PC-9 (cell line): ENCODE results near the gene PALLD. TPM values are rescaled to one million over a fixed set of nuclear protein-coding genes. Genes with fewer than 3 reads are reported as not detected.
"Not testable (repeated sequence)": the region's sequence is repeated elsewhere in the genome, so short reads cannot be mapped to it uniquely, and the experiment has no call there.

ENCODE experiments used
- BruUV-seq: library from RNA; stranded (reverse); fragments of 400-500 nt; replicated peaks from 2 replicates; lab custom pipeline; 2021; lab: Mats Ljungman, UMichigan
- CTCF ChIA-PET: fragments of 300-600 bp; sonication (Branson Sonifier 250); formaldehyde crosslinking; loops from one replicate; lab custom pipeline; 2022; ENCODE audit warnings: antibody characterized with exemption; lab: Charles Lee
- POLR2A ChIA-PET: fragments of 300-600 bp; sonication (Branson Sonifier 250); formaldehyde crosslinking; loops from one replicate; lab custom pipeline; 2022; ENCODE audit warnings: antibody characterized with exemption; ENCODE audit not compliant: unreplicated experiment; lab: Charles Lee
- DNase-seq, 2 experiments: peaks; one replicate each; pipeline versions ENCODE4 v3.0.0 to v3.0.0-alpha.2; 2015 to 2022; ENCODE audit warnings: mixed read lengths in 1 of 2
- H2AFZ ChIP-seq: fragments of 200-600 bp; sonication (generic); 2 replicates; pipeline ENCODE4 v1.8.1; 2017; ENCODE audit warnings: antibody characterized with exemption
- H3F3A ChIP-seq: fragments of 200-600 bp; sonication (generic); 2 replicates; pipeline ENCODE4 v1.8.1; 2017; ENCODE audit warnings: antibody characterized with exemption, mild to moderate bottlenecking, low read depth; ENCODE audit not compliant: insufficient read depth
- H3K27ac ChIP-seq: fragments of 200-600 bp; sonication (generic); 2 replicates; pipeline ENCODE4 v1.6.1; 2016; ENCODE audit warnings: mixed run types
- H3K27me3 ChIP-seq: fragments of 200-600 bp; sonication (generic); 2 replicates; pipeline ENCODE4 v1.6.1; 2016; ENCODE audit warnings: low read depth, mixed run types; ENCODE audit not compliant: insufficient read depth
- H3K36me3 ChIP-seq: fragments of 200-600 bp; sonication (generic); 2 replicates; pipeline ENCODE4 v1.6.1; 2016; ENCODE audit warnings: low read depth, mixed run types
- H3K4me1 ChIP-seq: fragments of 200-600 bp; sonication (generic); replicated peaks from 2 replicates; pipeline ENCODE4 v1.6.1; 2016; ENCODE audit warnings: mixed run types; ENCODE audit not compliant: insufficient read depth
- H3K4me2 ChIP-seq: fragments of 200-600 bp; sonication (generic); 2 replicates; pipeline ENCODE4 v1.6.1; 2017; ENCODE audit warnings: mixed run types
- H3K4me3 ChIP-seq: fragments of 200-600 bp; sonication (generic); 2 replicates; pipeline ENCODE4 v1.6.1; 2016; ENCODE audit warnings: mixed run types
- H3K79me2 ChIP-seq: fragments of 200-600 bp; sonication (generic); 2 replicates; pipeline ENCODE4 v1.6.1; 2017; ENCODE audit warnings: low read depth, mixed run types
- H3K9me2 ChIP-seq: fragments of 200-600 bp; sonication (generic); 2 replicates; pipeline ENCODE4 v1.8.1; 2017; ENCODE audit warnings: mild to moderate bottlenecking; ENCODE audit not compliant: insufficient read depth
- H3K9me3 ChIP-seq: fragments of 200-600 bp; sonication (generic); 2 replicates; pipeline ENCODE4 v1.8.1; 2016; ENCODE audit warnings: low read depth; ENCODE audit not compliant: insufficient read depth
- H4K20me1 ChIP-seq: fragments of 200-600 bp; sonication (generic); 2 replicates; pipeline ENCODE4 v1.8.1; 2017; ENCODE audit not compliant: insufficient read depth
- CTCF ChIP-seq: fragments of 200-600 bp; sonication (generic); conservative IDR thresholded peaks from 2 replicates; pipeline ENCODE4 v1.6.1; 2017; ENCODE audit warnings: mixed run types, antibody characterized with exemption, mild to moderate bottlenecking, moderate library complexity
- EZH2 ChIP-seq: fragments of 200-600 bp; sonication (generic); IDR thresholded peaks from 2 replicates; pipeline ENCODE4 v1.8.0; 2017; ENCODE audit warnings: antibody characterized with exemption, low read depth
- intact Hi-C: fragments of 100-400 bp; cut with micrococcal nuclease; formaldehyde crosslinking; loops from one replicate; pipeline ENCODE4 v1.10.0; 2022; ENCODE audit not compliant: unreplicated experiment
- total RNA-seq: library from RNA; stranded (reverse); gene quantifications from 2 replicates; pipeline ENCODE4 v1.2.3, GENCODE V29; 2021

PALLD gene
- total RNA-seq, 1 experiment from 2014 or later = 156 TPM

GRCh38 chr4:168942985-168943384, 446.1 kb downstream of the PALLD start:
- Histone ChIP-seq H3F3A (no peaks in the 10 kb centered on the region), H3K4me1 (no peaks in the 10 kb centered on the region), H3K9me2 (no peaks in the 10 kb centered on the region), H3K27me3 (no peaks in the 10 kb centered on the region), H3K36me3 (no peaks in the 10 kb centered on the region), H3K4me3 (no peak overlapping the region), H3K9me3 (0 out of 2 replicates have a peak, but pooled peaks cover 2% of the 10 kb centered on the region), H2AFZ (no peak overlapping the region), H4K20me1 (no peaks in the 10 kb centered on the region), H3K4me2 (no peak overlapping the region), H3K79me2 (no peaks in the 10 kb centered on the region), H3K27ac (no peak overlapping the region)
- TF ChIP-seq CTCF (peak; percentile 54; the same call in 1 of the 2 replicates), EZH2 (no peak)
- BruUV-seq = no TSS peak
- intact Hi-C loops = no loop called here
- POLR2A ChIA-PET = no interaction called here
- CTCF ChIA-PET = no interaction called here
- no peak for DNase-seq

GRCh38 chr4:168945291-168945690, 448.4 kb downstream of the PALLD start:
- Histone ChIP-seq H3K36me3 (no peaks in the 10 kb centered on the region), H3K9me3 (no peaks in the 10 kb centered on the region)

GRCh38 chr4:168952821-168953246, 456.0 kb downstream of the PALLD start:
- H3K9me3 ChIP-seq, H3K79me2 ChIP-seq, BruUV-seq, intact Hi-C loops, H3K9me2 ChIP-seq, CTCF ChIA-PET, H4K20me1 ChIP-seq, H3F3A ChIP-seq, H3K4me2 ChIP-seq, H3K27me3 ChIP-seq, H3K4me3 ChIP-seq, H2AFZ ChIP-seq, H3K36me3 ChIP-seq, H3K4me1 ChIP-seq, POLR2A ChIA-PET, H3K27ac ChIP-seq: not testable (repeated sequence)
- DNase-seq = peak in 1 of 2 experiments; percentile 26

More at GRCh38 chr4:168945291-168945690, 448.4 kb downstream of the PALLD start:
- Histone ChIP-seq H4K20me1 (no peaks in the 10 kb centered on the region), H3F3A (no peaks in the 10 kb centered on the region), H3K27ac (no peak overlapping the region), H3K9me2 (no peaks in the 10 kb centered on the region), H3K4me3 (no peak overlapping the region), H3K27me3 (no peaks in the 10 kb centered on the region), H3K79me2 (no peaks in the 10 kb centered on the region), H3K4me1 (no peaks in the 10 kb centered on the region), H3K4me2 (no peak overlapping the region), H2AFZ (no peak overlapping the region)
- ChIA-PET CTCF (no interaction called here), POLR2A (no interaction called here)
- no TSS peak for BruUV-seq
- no peak for TF ChIP-seq CTCF
- TF ChIP-seq EZH2 = no peak
- intact Hi-C loops = no loop called here
- DNase-seq = no peak

- CTCF ChIA-PET = no interaction called here
- no peaks in the 10 kb centered on the region for H3K9me3 ChIP-seq
- no peak overlapping the region for H3K4me3 ChIP-seq
- TF ChIP-seq CTCF (no peak), EZH2 (no peak)
- H2AFZ ChIP-seq = no peak overlapping the region
- H3K9me2 ChIP-seq = no peaks in the 10 kb centered on the region
- H3K4me2 ChIP-seq = no peak overlapping the region
- no peaks in the 10 kb centered on the region for H4K20me1 ChIP-seq
- no peak for DNase-seq
- H3K27ac ChIP-seq = no peak overlapping the region
- H3F3A ChIP-seq = no peaks in the 10 kb centered on the region
- intact Hi-C loops = no loop called here
- no peaks in the 10 kb centered on the region for H3K27me3 ChIP-seq
- POLR2A ChIA-PET = no interaction called here
- no TSS peak for BruUV-seq
- no peaks in the 10 kb centered on the region for H3K79me2 ChIP-seq
- H3K4me1 ChIP-seq = no peaks in the 10 kb centered on the region
- no peaks in the 10 kb centered on the region for H3K36me3 ChIP-seq
Observed at GRCh38 chr4:168955674-168956073, 458.8 kb downstream of the PALLD start.
